HG02610 (cell line): ENCODE results near the gene PGAM2.

Experiments used
- ATAC-seq: cut with Tn5 transposase; IDR thresholded peaks from one replicate; pipeline ENCODE4 v1.9.1; 2021; ENCODE audit warnings: mild to moderate bottlenecking, moderate library complexity; ENCODE audit not compliant: unreplicated experiment

PGAM2 gene

GRCh38 chr7:44103923-44104859 is 38.8 kb upstream of the PGAM2 start, which contains the start of gene AEBP1:
Gene AEBP1 (plus strand): TSS chr7:44104345. CDS start chr7:44104666, 321 bp downstream.
- ATAC-seq: no peak

GRCh38 chr7:44103566-44103922 is 38.2 kb upstream of the PGAM2 start:
- no peak for ATAC-seq

GRCh38 chr7:44102846-44103565 is 37.6 kb upstream of the PGAM2 start:
- no peak for ATAC-seq

GRCh38 chr7:44101966-44102845 is 36.8 kb upstream of the PGAM2 start:
- no peak for ATAC-seq

GRCh38 chr7:44101303-44101965 is 36.1 kb upstream of the PGAM2 start:
- no peak for ATAC-seq

GRCh38 chr7:44100458-44101302 is 35.3 kb upstream of the PGAM2 start:
- no peak for ATAC-seq

- no peak for ATAC-seq
These were observed 34.3 kb upstream of the PGAM2 start for GRCh38 chr7:44099669-44100068.

- ATAC-seq: no peak
These were observed 33.0 kb upstream of the PGAM2 start for GRCh38 chr7:44098092-44099068.

GRCh38 chr7:44097064-44097932 is 31.9 kb upstream of the PGAM2 start:
- peak; percentile 56 for ATAC-seq

GRCh38 chr7:44096326-44096881 is 31.0 kb upstream of the PGAM2 start:
- ATAC-seq: peak; percentile 3

GRCh38 chr7:44095781-44096180 is 30.4 kb upstream of the PGAM2 start:
- no peak for ATAC-seq

- no peak for ATAC-seq
These were observed 29.7 kb upstream of the PGAM2 start for GRCh38 chr7:44094883-44095592.

GRCh38 chr7:44094365-44094764 is 29.0 kb upstream of the PGAM2 start:
- ATAC-seq: no peak

- ATAC-seq: no peak
These were observed 27.8 kb upstream of the PGAM2 start for GRCh38 chr7:44093102-44093641.

GRCh38 chr7:44087911-44088838 is 22.8 kb upstream of the PGAM2 start:
- no peak for ATAC-seq
